ENCODE results near the gene ZNF485.
A peak's percentile ranks its signal among the peaks of the same experiment; 100 is the strongest.
"Not testable (repeated sequence)": the region's sequence is repeated elsewhere in the genome, so short reads cannot be mapped to it uniquely, and the experiment has no call there.

Gene ZNF485

GRCh38 chr10:43606323-43607198 is at the start of gene ZNF485:
Gene ZNF485 (plus strand): TSS chr10:43606438. CDS start chr10:43607051, 613 bp downstream.
- DNase-seq, result peak; percentile 37

- DNase-seq, result no peak
Measured at GRCh38 chr10:43557214-43557613, 49.0 kb upstream of the ZNF485 start.

- no peak for DNase-seq
Measured at GRCh38 chr10:43569681-43570080, 36.6 kb upstream of the ZNF485 start.

GRCh38 chr10:43570971-43571370 is 35.3 kb upstream of the ZNF485 start:
- no peak for DNase-seq

GRCh38 chr10:43573250-43574000 is 32.8 kb upstream of the ZNF485 start:
- DNase-seq, result peak; percentile 16

- peak; percentile 71 for DNase-seq
Measured at GRCh38 chr10:43574001-43574892, 32.0 kb upstream of the ZNF485 start, which contains the start of gene ZNF239. Gene ZNF239 (minus strand): TSS chr10:43574616. CDS start chr10:43558079, 16,537 bp downstream.

GRCh38 chr10:43574906-43575305 is 31.3 kb upstream of the ZNF485 start:
- no peak for DNase-seq

- no peak for DNase-seq
Measured at GRCh38 chr10:43576062-43576461, 30.2 kb upstream of the ZNF485 start.

- no peak for DNase-seq
Measured at GRCh38 chr10:43576580-43576979, 29.7 kb upstream of the ZNF485 start.

- DNase-seq, result no peak
Measured at GRCh38 chr10:43584051-43584450, 22.2 kb upstream of the ZNF485 start.

GRCh38 chr10:43585046-43585445 is 21.2 kb upstream of the ZNF485 start:
- no peak for DNase-seq

GRCh38 chr10:43585981-43586729 is 20.1 kb upstream of the ZNF485 start:
- no peak for DNase-seq

GRCh38 chr10:43586730-43587115 is 19.5 kb upstream of the ZNF485 start:
- not testable (repeated sequence) for DNase-seq

- DNase-seq, result no peak
Measured at GRCh38 chr10:43591303-43591904, 14.8 kb upstream of the ZNF485 start.

GRCh38 chr10:43594944-43595589 is 11.2 kb upstream of the ZNF485 start:
- peak; percentile 18 for DNase-seq

- no peak for DNase-seq
Measured at GRCh38 chr10:43595739-43596298, 10.4 kb upstream of the ZNF485 start.

- no peak for DNase-seq
Measured at GRCh38 chr10:43596546-43596945, 9.7 kb upstream of the ZNF485 start.

- no peak for DNase-seq
Measured at GRCh38 chr10:43598446-43598845, 7.8 kb upstream of the ZNF485 start.

GRCh38 chr10:43599333-43599732 is 6.9 kb upstream of the ZNF485 start:
- no peak for DNase-seq

- not testable (repeated sequence) for DNase-seq
Measured at GRCh38 chr10:43601576-43601975, 4.7 kb upstream of the ZNF485 start.

- DNase-seq, result no peak
Measured at GRCh38 chr10:43605850-43606322, 352 bp upstream of the ZNF485 start.
